Sciatic nerve (tissue), 2 donors: ENCODE data around the gene CORO1C. TPM values are rescaled to one million over a fixed set of nuclear protein-coding genes. Genes with fewer than 3 reads are reported as not detected.
"Not testable (repeated sequence)": the region's sequence is repeated elsewhere in the genome, so short reads cannot be mapped to it uniquely, and the experiment has no call there.

Source experiments
- ATAC-seq: fragments of 200-7000 bp; cut with Tn5 transposase; one replicate; pipeline ENCODE4 v1.9.1; 2020; ENCODE audit warnings: mild to moderate bottlenecking, moderate library complexity
- DNase-seq: peaks from one replicate; pipeline ENCODE4 v3.0.0-alpha.2; 2020; ENCODE audit warnings: low spot score
- intact Hi-C: fragments of 100-400 bp; cut with DNase I; formaldehyde crosslinking; loops from one replicate; pipeline ENCODE4 v1.14.2; 2022
- total RNA-seq: library from RNA; stranded (reverse); fragmentation: NEBNext Ultra II Directional; extraction: Animal tissue kit (Norgen Biotek cat#: 25700); gene quantifications from one replicate; pipeline ENCODE4 v1.2.1, GENCODE V29; 2021
- donor health status: DM: no; HTN: no; CAD: no.
- donor health status: DM: no; HTN: no; CAD: no.

The CORO1C gene
- total RNA-seq, 1 donor from 2014 or later = 194 TPM

- DNase-seq (peak; percentile 89), ATAC-seq (peak; percentile 96)
- intact Hi-C loops = loop anchor here (5.0 kb wide), 1 partner anchor 138 kb away; no protein-coding TSS in a partner anchor
Measured at GRCh38 chr12:108664338-108665258, 66.7 kb downstream of the CORO1C start.

DNA sequence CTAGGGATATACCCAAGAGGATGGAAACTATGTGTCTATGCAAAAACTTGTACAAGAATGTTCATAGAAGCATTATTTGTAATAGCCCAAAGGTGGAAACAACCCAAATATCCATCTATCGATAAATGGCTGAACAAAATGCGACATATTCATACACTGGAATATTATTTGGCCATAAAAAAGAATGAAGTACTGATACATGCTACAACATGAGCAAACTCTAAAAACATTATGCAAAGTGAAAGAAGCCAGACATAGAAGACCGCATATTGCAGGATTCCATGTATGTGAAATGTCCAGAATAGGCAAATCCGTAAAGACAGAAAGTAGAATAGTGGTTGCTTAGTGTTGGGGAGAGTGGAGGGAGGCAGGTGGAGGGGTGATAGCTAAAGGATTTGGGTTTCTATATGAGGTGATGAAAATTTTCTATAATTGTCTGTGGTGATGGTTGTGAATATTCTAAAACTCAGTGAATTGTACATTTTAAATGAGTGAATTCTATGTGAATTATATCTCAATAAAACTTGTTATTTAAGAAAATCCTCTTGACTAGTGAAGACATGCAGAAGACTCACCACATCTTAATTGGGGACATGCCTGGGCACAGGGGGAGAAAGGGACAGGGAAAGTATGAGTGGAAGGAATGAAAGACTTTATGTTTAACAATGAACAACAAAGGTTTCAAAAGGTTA lies 67.8 kb downstream of the CORO1C start:
- DNase-seq = no peak
- intact Hi-C loops = no loop called here
- ATAC-seq = no peak

DNA sequence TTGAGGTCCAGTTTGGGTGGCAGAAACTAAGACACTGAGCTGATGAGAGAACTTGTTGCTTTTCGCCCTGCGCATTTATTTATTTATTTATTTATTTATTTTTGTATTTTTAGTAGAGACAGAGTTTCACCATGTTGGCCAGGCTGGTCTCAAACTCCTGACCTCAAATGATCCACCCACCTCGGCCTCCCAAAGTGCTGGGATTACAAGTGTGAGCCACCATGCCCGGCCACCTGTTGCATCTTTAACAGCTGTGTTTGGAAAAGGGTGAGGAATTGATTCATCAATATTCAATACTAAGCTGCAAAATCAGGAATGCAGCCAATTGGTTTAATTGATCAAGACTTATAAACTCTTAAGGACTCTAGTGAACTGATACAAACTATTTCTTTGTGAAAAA lies 73.2 kb downstream of the CORO1C start:
- intact Hi-C loops, DNase-seq, ATAC-seq: not testable (repeated sequence)

- intact Hi-C loops = no loop called here
- DNase-seq = no peak
- ATAC-seq = no peak
Measured at GRCh38 chr12:108657130-108657745, 74.1 kb downstream of the CORO1C start.

- ATAC-seq, DNase-seq, intact Hi-C loops: not testable (repeated sequence)
Measured at GRCh38 chr12:108656247-108656646, 75.1 kb downstream of the CORO1C start.

- intact Hi-C loops, ATAC-seq, DNase-seq: not testable (repeated sequence)
Measured at GRCh38 chr12:108655812-108656175, 75.5 kb downstream of the CORO1C start.

DNA sequence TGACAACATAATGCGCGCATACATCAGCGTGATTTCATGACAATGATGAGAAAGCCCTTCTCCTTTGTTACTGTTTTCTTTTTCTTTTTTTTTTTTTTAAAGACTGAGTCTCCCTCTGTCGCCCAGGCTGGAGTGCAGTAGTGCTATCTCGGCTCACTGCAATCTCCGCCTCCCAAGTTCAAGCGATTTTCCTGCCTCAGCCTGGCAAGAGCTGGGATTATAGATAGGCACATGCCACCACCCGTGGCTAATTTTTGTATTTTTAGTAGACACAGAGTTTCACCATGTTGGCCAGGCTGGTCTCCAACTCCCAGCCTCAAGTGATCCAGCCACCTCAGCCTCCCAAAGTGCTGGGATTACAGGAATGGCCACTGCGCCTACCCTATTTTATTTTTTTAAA lies 76.7 kb downstream of the CORO1C start:
- DNase-seq, intact Hi-C loops, ATAC-seq: not testable (repeated sequence)

GRCh38 chr12:108653922-108654321 lies 77.4 kb downstream of the CORO1C start:
- ATAC-seq (no peak), DNase-seq (no peak)
- intact Hi-C loops = no loop called here

DNA sequence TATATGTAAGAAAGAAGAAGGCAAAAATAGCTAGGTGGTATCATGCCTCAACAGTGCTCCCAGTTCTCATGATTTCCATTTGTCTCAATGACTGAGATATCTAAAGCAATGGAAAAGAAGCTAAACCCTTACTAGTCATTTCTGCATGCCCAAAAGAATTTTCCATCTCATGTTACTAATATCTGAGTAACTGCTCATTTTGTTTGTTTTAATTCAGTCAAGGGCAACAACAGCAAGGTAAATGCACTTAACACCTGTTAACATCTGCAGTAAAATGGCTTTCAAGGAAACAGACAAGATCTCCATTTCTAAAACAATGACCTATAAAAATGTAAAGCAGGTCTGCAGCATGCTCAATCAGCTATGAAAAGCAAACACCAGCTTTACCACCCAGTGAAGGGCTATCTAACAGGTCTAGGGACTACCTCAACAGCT lies 78.2 kb downstream of the CORO1C start:
- DNase-seq = no peak
- ATAC-seq = no peak
- intact Hi-C loops = no loop called here

GRCh38 chr12:108650083-108650482 lies 81.2 kb downstream of the CORO1C start:
- ATAC-seq (no peak), DNase-seq (no peak)
- intact Hi-C loops = no loop called here

GRCh38 chr12:108649669-108650068 lies 81.6 kb downstream of the CORO1C start:
- intact Hi-C loops = no loop called here
- DNase-seq = no peak
- no peak for ATAC-seq

DNA sequence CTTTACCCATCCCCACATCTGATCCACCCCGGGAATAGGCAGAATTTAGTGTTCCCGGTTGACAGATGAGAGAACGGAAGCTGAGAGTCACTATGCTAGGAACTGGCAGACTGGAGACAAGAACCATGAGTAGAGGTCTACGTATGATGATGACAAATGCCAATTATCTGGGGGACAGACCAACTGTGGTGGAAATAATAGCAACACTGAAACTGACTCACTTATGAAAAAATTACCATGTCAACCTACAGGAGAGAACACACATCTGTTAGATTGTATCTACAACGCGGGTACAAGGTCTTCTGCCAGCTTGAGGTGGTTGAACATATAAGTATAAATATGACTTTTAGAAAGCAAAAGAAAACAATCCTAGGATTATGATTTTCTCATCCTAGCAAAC lies 82.2 kb downstream of the CORO1C start:
- intact Hi-C loops = no loop called here
- ATAC-seq = no peak
- DNase-seq = no peak

DNA sequence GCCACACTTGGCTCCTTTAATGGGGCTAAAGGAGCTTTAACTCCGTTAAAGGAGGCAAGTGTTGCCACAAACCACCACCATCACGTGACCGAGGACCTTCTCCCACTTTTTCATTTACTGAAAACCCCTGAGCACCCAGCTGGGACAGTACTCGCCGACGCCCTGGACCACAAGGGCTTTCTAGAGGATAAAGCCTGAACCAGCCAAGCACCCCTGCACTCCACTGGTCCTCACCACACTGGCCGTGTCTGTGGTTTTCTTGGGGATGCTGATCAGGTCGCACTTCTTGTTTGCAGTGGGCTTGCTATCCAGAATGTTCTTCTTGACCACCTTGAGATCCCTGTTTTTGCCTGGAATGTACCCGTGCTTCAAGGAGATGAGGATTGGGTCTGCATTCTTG lies 82.9 kb downstream of the CORO1C start:
- DNase-seq = no peak
- intact Hi-C loops = no loop called here
- no peak for ATAC-seq

DNA sequence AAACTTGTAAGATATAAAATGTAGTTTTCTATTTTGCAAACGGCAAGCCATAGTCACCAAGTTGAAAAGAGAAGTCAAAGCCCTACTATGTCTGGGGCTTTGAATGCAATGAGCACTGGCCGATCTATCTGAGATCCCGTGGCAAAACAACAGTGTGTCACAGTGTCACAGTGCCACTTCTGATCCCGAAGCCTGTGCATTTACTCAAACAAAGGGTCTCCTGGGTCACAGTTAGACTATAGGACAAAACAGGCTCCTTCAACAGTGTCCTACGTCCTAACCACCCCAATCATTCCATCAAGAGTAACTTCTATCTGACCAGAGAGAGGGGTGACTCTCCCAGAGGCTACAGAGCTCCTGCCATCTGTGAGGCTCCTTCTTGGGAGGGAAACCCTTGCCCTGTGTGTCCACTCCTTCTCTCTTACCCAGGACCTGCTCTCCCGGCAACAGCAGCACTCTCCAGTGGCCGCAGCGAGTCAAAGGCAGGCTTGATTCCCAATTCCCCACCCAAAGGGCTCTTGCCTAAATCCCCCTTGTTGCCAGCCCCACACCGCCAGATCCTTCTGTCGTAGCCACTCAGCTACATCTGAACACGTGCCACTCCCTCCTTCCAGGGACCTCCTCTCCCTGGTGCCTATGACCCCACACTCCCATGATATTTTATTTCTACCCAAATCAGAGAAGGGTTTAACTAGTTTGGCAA lies 83.6 kb downstream of the CORO1C start:
- no peak for ATAC-seq
- intact Hi-C loops = no loop called here
- DNase-seq = no peak

DNA sequence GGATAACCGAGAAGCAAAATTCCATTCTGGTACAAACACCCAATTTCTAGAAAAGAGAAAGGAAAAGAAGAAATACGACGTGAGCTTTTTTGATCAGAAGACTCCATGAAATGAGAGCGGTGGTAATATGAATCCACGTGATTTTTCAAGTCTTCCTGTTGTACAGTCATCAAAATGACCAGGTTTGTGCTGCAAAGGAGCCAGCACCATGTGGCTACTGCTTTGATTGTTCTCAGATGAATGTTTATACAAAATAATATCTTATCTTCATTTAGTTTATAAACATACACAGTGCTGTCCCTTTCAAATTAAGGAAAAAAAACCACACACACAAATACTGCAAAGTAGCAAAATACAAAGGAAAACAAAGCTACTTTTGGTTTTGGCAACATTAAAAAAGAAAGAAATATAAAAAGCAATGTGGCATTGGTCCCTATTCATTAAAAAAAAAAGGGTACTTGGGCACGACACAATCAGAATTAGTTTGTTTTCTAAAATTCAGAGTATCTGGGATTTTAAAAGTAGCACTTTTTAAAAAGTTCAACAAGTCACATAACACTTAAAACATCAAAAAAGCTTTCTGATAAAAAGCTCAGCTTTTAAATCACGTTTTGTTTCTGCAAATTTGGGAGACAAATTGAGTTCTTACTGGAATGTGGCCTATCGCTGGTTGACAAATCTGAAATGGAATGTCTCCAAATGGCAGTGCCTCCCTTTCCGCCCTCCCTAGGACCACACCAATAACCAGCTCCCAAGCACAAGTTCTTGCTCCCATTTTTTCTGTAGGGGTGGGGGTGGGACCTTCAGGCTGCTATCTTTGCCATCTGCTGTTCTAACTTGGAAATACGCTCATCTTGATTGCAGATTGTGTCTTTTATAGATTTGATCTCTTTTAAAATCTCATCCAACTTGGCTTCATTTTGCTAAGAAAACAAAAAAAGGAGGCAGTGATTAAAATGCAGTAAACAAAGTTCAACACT lies 84.4 kb downstream of the CORO1C start:
- ATAC-seq = no peak
- intact Hi-C loops = no loop called here
- DNase-seq = no peak

GRCh38 chr12:108645686-108646599 lies 85.4 kb downstream of the CORO1C start:
- intact Hi-C loops = no loop called here
- no peak for DNase-seq
- ATAC-seq = no peak

DNA sequence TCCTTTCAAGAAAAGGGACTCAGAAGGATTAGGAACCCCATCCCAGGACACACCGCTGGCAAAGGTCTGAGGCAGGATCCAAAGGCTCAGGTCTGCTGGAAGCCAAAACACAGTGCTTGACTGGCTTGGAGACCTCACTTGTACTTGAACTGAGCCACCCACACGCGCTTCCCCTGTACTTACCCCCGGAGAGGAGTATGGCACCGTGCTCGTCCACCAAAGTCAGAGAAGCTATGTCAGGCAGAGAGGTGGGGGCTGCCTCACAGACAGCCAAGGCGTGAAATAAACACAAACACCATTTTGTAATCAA lies 86.6 kb downstream of the CORO1C start:
- DNase-seq (no peak), ATAC-seq (no peak)
- intact Hi-C loops = no loop called here
